ENCODE data around the gene FSTL5. TPM values are rescaled to one million over a fixed set of nuclear protein-coding genes. Genes with fewer than 3 reads are reported as not detected.
"Not testable (repeated sequence)": the region's sequence is repeated elsewhere in the genome, so short reads cannot be mapped to it uniquely, and the experiment has no call there.

The FSTL5 gene
- total and polyA plus RNA-seq, 2 experiments from 2014 or later = 0.06 to 0.49 TPM

GRCh38 chr4:162209706-162210105, 45.9 kb upstream of the FSTL5 start:
- H2AFZ ChIP-seq = no peak overlapping the region
- H3K4me1 Mint-ChIP-seq = no peaks in the 10 kb centered on the region
- TF ChIP-seq CTCF (conservative IDR thresholded peaks at IDR 0.05; ENCODE audit: low read depth in 2 of 2) (no peak), ETS1 (IDR thresholded peaks at IDR 0.05) (no peak), STAT1 (IDR thresholded peaks at IDR 0.05; ENCODE audit: unreplicated experiment) (no peak), POLR2AphosphoS5 (IDR thresholded peaks at IDR 0.05; ENCODE audit: low read depth) (no peak), ZNF331 (CRISPR knock-in tag; IDR thresholded peaks at IDR 0.05; ENCODE audit: low read depth) (no peak), JUNB (IDR thresholded peaks at IDR 0.05; ENCODE audit: unreplicated experiment) (no peak), EZH2phosphoT487 (IDR thresholded peaks at IDR 0.05; ENCODE audit: unreplicated experiment) (no peak)
- H3F3A ChIP-seq (replicated peaks; ENCODE audit: low read depth) = no peaks in the 10 kb centered on the region
- H3K4me3 Mint-ChIP-seq = no peak overlapping the region
- H3K4me2 ChIP-seq = no peak overlapping the region
- H3K4me3 ChIP-seq = no peak overlapping the region
- peaks cover 5% of the 10 kb centered on the region; the same call in 1 of the 3 replicates for H3K9me3 Mint-ChIP-seq
- no peaks in the 10 kb centered on the region for H3K27me3 Mint-ChIP-seq (ENCODE audit: insufficient read depth, low read depth, poor library complexity)
- no peak for ATAC-seq
- H3K27me3 ChIP-seq (ENCODE audit: insufficient read depth) = no peaks in the 10 kb centered on the region
- no peaks in the 10 kb centered on the region for H4K20me1 ChIP-seq (replicated peaks; ENCODE audit: insufficient read depth)
- H3K79me2 ChIP-seq (replicated peaks; ENCODE audit: insufficient read depth) = no peaks in the 10 kb centered on the region
- H3K27ac Mint-ChIP-seq = no peak overlapping the region
- H3K36me3 Mint-ChIP-seq (ENCODE audit: low read depth) = no peaks in the 10 kb centered on the region
- no peak overlapping the region for H3K27ac ChIP-seq (ENCODE audit: low read depth)
- H3K4me1 ChIP-seq (ENCODE audit: insufficient read depth) = no peaks in the 10 kb centered on the region
- H3K9me2 ChIP-seq (ENCODE audit: insufficient read depth) = no peaks in the 10 kb centered on the region
- no peak for DNase-seq (ENCODE audit: low spot score)
- H3K36me3 ChIP-seq (ENCODE audit: insufficient read depth) = no peaks in the 10 kb centered on the region

GRCh38 chr4:162203478-162203877, 39.7 kb upstream of the FSTL5 start:
- H3K27me3 ChIP-seq (ENCODE audit: insufficient read depth); H3K36me3 ChIP-seq (ENCODE audit: insufficient read depth); H3K27ac Mint-ChIP-seq; H3K79me2 ChIP-seq (replicated peaks; ENCODE audit: insufficient read depth); H3K27me3 Mint-ChIP-seq (ENCODE audit: insufficient read depth, low read depth, poor library complexity); ATAC-seq; H3K27ac ChIP-seq (ENCODE audit: low read depth); H3K4me1 ChIP-seq (ENCODE audit: insufficient read depth); H3K9me2 ChIP-seq (ENCODE audit: insufficient read depth); H3K36me3 Mint-ChIP-seq (ENCODE audit: low read depth); H3K4me2 ChIP-seq; H3F3A ChIP-seq (replicated peaks; ENCODE audit: low read depth); DNase-seq (ENCODE audit: low spot score); H3K4me1 Mint-ChIP-seq; H2AFZ ChIP-seq; H3K4me3 Mint-ChIP-seq; H4K20me1 ChIP-seq (replicated peaks; ENCODE audit: insufficient read depth); H3K4me3 ChIP-seq; H3K9me3 Mint-ChIP-seq: not testable (repeated sequence)

GRCh38 chr4:162201673-162202072, 37.9 kb upstream of the FSTL5 start:
- Histone ChIP-seq H4K20me1 (replicated peaks; ENCODE audit: insufficient read depth) (no peaks in the 10 kb centered on the region), H2AFZ (no peak overlapping the region), H3K9me2 (ENCODE audit: insufficient read depth) (no peaks in the 10 kb centered on the region), H3K27me3 (ENCODE audit: insufficient read depth) (no peaks in the 10 kb centered on the region), H3K4me2 (no peak overlapping the region), H3K79me2 (replicated peaks; ENCODE audit: insufficient read depth) (no peaks in the 10 kb centered on the region), H3F3A (replicated peaks; ENCODE audit: low read depth) (no peaks in the 10 kb centered on the region), H3K36me3 (ENCODE audit: insufficient read depth) (no peaks in the 10 kb centered on the region), H3K4me3 (no peak overlapping the region), H3K27ac (ENCODE audit: low read depth) (no peak overlapping the region), H3K4me1 (ENCODE audit: insufficient read depth) (no peaks in the 10 kb centered on the region)
- ATAC-seq = no peak
- Mint-ChIP-seq H3K9me3 (peaks cover 8% of the 10 kb centered on the region; the same call in 1 of the 3 replicates), H3K4me1 (no peaks in the 10 kb centered on the region), H3K27me3 (ENCODE audit: insufficient read depth, low read depth, poor library complexity) (no peaks in the 10 kb centered on the region), H3K27ac (no peak overlapping the region), H3K4me3 (no peak overlapping the region), H3K36me3 (ENCODE audit: low read depth) (no peaks in the 10 kb centered on the region)
- DNase-seq (ENCODE audit: low spot score) = no peak
- TF ChIP-seq REST (IDR thresholded peaks at IDR 0.05; ENCODE audit: unreplicated experiment) = no peak
- TF ChIP-seq ZNF114 (CRISPR knock-in tag; IDR thresholded peaks at IDR 0.05) = no peak
- TF ChIP-seq ETS1 (IDR thresholded peaks at IDR 0.05) = no peak
- TF ChIP-seq NANOG (IDR thresholded peaks at IDR 0.05; ENCODE audit: borderline replicate concordance) = no peak
